D721Med (cell line): ENCODE measurements around the gene TUBB2B.
"Not testable (repeated sequence)": the region's sequence is repeated elsewhere in the genome, so short reads cannot be mapped to it uniquely, and the experiment has no call there.

Experiments used
- DNase-seq: peaks from one replicate; pipeline ENCODE4 v3.0.0; 2011; ENCODE audit warnings: low spot score; ENCODE audit not compliant: insufficient read length
- FAIRE-seq: peaks from 2 replicates; lab custom pipeline; 2011; peaks lifted over from hg19 to GRCh38; lab: Jason Lieb, UNC
- TF ChIP-seq, protein P1 (sequence below): IDR thresholded peaks from 2 replicates; pipeline ENCODE4 v1.5.1; 2012; ENCODE audit warnings: mild to moderate bottlenecking, control low read depth; ENCODE audit not compliant: insufficient read depth; ENCODE audit errors: missing control alignments

The TUBB2B gene

DNA sequence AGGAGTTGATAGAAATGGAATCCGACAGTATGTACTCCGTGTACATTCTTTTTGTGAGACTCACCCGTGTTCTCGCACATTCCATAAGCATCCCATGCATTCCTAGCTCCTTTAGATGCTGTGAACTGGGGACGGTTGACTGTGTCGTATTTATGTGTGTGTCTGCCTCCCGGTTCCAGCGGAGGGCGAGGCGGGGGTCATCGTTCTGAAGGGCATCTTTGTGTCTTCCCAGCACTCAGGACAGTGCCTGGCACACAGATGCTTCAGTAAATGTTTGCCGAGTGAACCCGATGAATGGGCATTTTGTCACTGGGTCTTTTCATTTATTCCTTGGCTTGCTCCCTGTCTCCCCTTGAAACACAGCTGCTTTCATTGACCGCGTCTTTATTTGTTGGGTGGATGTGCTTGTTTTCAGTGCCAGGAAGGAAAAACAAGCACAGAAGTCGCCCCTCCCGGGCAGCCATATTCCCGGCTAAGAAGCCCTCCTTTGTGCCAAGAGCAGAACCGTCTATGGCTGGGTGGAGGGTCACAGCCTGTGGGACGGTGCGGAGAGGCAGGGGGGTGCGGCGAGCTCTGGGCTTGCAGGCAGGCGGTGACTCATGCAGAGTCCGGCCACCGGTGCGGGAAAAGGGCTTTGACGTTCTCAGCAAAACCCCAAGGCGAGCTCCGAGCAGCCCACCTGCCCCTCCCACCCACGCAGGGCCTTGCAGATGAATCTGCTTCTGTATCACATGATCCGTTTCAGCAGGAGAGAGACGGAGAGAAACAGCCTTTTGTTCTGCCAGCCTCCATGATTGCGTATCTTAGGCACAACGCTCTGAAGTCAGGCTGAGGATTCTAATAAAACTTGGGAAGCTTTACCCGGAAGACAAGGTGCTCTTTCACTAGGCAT lies 20.0 kb upstream of the TUBB2B start:
- DNase-seq (no peak), FAIRE-seq (no peak)
- TF ChIP-seq, protein P1, sequence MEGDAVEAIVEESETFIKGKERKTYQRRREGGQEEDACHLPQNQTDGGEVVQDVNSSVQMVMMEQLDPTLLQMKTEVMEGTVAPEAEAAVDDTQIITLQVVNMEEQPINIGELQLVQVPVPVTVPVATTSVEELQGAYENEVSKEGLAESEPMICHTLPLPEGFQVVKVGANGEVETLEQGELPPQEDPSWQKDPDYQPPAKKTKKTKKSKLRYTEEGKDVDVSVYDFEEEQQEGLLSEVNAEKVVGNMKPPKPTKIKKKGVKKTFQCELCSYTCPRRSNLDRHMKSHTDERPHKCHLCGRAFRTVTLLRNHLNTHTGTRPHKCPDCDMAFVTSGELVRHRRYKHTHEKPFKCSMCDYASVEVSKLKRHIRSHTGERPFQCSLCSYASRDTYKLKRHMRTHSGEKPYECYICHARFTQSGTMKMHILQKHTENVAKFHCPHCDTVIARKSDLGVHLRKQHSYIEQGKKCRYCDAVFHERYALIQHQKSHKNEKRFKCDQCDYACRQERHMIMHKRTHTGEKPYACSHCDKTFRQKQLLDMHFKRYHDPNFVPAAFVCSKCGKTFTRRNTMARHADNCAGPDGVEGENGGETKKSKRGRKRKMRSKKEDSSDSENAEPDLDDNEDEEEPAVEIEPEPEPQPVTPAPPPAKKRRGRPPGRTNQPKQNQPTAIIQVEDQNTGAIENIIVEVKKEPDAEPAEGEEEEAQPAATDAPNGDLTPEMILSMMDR = no peak

DNA sequence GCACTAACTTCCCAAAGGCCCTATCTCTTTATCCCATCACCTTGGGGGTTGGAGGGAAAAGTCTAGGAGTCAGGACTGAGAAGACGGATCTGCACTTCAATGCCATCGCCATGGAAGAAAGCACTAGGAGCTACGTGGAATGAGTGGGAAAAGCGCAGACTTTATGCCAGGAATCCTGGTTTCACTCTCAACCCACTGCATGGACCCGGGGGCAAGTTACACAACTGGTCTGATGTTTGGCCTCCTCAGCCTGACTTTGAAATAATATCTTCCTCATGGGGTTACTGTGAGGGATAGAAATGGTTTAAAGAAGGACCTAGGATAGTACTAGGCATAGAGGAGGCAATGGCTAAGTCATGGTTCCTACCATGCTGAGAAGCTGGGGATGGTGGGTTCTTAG lies 17.8 kb upstream of the TUBB2B start:
- no peak for FAIRE-seq
- no peak for DNase-seq
- TF ChIP-seq, protein P1 = no peak

DNA sequence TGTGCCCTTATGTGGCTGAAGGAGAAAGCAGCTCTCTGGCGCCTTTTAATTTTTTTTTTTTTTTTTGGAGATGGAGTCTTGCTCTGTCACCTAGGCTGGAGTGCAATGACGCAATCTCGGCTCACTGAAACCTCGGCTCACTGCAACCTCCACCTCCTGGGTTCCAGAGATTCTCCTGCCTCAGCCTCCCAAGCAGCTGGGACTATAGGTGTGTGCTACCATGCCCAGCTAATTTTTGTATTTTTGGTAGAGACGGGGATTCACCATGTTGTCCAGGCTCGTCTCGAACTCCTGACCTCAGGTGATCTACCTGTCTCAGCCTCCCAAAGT lies 17.3 kb upstream of the TUBB2B start:
- not testable (repeated sequence) for DNase-seq, FAIRE-seq

DNA sequence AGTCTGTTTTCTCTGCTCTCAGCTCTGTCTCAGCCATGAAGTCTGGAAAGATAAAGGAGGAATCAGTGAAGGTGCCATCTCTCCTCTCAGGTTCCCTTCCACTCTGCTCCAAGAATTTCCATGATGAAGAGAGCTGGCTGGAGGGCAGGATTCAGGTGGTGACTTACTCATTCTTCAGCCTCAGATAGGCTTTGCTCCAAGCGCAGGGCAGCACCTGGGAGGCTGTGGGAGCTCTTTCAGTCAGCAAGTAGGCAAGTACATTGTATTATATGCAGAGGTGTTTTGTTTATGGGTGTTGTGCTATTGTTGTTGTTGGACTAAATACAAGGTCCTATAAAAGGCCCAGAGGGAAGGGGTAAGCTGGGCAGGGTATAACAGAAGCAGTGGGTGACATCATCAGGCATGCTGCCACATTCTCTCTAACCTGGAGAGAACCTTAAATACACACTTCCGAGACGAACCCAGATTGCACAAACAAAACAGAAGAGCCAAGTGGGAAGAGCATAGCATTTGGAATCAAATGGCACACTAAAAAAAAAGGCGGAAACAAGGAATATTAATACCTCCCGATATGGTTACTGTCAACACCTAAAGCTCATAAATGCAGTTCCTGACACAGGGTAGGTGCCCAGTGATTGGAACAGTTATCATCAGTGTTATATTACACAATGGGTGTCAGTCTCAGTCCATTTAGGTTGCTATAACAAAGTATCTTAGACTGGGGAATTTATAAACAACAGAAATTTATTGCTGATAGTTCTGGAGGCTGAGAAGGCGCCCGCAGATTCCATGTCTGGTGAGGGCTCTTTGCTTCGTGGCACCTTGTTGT lies 16.8 kb upstream of the TUBB2B start:
- DNase-seq = no peak
- TF ChIP-seq, protein P1 = no peak
- no peak for FAIRE-seq

DNA sequence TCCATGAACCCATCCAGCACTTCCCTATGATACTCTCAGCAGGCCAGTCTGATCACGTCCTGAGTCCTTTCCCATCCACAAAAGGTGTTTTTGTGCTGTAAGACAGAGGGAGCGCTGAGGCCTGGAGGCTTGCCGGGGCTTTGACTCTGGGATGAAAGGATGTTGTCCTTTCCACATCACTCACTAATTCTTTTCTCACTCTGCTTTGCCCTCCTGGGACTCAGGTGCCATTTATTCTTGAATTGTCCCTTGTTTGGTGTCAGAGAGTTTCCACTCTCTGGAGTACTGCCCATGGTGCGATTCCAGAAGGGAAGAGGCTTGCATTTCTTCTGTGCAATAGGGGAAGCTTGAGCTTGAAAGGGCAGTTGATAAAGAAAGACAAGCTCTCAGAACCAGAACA lies 15.3 kb upstream of the TUBB2B start:
- TF ChIP-seq, protein P1 = no peak
- FAIRE-seq = no peak
- DNase-seq = no peak

DNA sequence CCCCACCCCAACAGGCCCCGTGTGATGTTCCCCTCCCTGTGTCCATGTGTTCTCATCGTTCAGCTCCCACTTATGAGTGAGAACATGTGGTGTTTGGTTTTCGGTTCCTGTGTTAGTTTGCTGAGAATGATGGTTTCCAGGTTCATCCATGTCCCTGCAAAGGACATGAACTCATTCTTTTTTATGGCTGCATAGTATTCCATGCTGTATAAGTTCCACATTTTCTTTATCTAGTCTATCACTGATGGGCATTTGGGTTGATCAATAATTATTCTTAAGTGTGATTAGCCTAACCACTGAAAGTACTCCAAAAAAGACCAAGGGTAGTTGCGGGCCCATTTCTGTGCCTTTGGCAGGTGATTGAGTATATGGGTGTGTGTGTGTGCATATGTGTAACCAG lies 14.3 kb upstream of the TUBB2B start:
- FAIRE-seq, DNase-seq: not testable (repeated sequence)

DNA sequence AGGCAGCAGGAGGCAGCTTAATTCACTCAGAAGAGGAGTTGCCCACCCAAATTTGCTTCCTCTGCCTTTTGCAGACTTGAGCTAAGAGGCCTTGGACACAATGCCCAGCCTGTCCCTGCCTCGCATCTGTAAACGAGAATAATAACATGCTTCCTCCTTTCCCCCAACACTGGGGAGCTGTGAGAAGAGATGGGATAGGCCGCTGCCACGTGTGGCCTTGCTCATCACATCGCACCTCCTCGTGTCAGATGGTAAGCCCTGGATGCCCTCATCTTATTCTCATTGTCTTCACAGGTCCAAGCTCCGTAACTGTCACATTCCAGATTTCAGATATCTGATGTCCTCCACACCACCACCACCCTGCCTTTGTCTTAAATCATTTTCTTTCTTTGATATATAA lies 13.1 kb upstream of the TUBB2B start:
- TF ChIP-seq, protein P1 = no peak
- DNase-seq (no peak), FAIRE-seq (no peak)
